Effector CD8-positive, alpha-beta T cell (primary cell): ENCODE results near the gene G0S2.

ENCODE experiments used
- DNase-seq: peaks from one replicate; lab custom pipeline; 2025; lab: John Stamatoyannopoulos, UW

The G0S2 gene

DNA sequence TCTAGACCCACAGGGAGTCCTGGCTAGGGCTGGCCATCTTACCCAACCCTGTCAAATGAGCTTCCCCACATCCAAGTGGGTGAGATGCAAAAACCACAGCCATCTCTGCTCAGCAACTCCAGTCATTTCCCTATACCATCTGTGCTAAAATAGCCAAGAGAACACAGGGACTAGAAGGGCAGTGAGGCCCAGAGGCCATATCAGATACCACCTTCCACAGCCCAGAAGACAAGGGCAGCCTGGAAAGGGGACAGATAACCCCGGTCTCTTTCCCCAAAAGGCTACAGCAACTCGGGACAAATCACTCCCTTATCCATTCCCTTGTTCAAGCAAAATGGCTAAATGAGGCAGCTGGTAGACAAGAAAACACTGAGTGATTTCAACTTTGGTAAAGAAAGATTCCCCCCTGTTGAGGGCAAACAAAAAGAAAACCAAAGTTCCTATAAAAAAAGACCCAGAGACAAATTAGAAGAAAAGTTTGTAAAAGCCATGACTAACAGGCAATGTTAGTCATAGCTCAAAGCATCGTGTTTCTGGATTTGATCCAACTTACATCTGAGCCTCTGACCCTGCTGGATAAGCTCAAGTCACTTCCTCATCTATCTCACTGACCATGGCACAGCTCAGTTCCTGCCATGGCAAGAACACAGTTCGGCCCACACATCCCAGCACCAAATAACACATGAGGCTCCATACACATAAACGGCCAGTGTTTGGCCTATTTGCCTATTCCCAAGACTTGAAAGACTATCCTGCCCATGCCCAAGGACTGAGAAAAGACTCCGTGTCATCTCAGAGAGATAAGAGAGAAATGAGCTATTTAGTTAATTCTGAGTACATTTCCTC is 26.1 kb upstream of the G0S2 start:
- no peak for DNase-seq

DNA sequence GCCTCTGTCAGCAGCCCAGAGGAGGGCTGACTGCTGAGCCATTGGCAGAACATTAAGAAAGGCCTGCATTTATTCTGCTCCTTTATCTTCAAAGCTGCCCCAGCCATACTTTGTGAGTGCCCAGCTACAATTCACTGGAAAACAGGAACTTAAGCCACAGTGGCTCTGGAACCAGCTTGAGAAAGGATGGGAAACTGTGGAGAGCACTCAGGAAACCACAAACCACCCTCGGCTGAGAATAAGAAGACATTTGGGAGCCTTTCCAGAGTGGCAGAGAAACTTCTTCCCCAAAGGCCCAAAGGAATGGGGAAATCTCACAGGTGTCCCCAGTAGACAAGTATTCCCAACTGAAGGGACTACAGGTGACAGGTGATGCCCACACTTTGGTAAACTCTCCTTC is 24.8 kb upstream of the G0S2 start:
- DNase-seq = no peak

DNA sequence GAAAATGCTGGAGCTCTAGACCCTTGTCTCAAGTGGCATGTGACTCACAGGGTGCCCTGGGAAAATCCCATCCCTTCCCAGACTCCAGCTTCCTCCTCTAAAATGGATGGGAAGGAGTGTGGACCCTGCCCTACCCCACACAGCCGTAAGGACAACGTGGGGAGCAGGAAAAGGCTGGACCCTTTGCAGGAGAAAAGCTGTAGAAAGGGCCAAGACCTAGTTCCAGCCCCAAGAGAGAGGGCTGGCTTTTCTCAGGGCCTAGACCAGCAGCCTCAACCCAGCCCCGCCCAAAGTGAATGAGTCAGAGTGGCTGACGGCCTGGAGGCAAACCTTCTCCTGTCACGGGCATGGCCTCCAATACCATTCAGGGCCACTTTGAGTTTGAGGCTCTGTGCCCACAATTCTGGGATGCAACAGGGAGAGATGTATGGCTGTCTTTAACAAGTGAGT is 24.0 kb upstream of the G0S2 start:
- DNase-seq = no peak

DNA sequence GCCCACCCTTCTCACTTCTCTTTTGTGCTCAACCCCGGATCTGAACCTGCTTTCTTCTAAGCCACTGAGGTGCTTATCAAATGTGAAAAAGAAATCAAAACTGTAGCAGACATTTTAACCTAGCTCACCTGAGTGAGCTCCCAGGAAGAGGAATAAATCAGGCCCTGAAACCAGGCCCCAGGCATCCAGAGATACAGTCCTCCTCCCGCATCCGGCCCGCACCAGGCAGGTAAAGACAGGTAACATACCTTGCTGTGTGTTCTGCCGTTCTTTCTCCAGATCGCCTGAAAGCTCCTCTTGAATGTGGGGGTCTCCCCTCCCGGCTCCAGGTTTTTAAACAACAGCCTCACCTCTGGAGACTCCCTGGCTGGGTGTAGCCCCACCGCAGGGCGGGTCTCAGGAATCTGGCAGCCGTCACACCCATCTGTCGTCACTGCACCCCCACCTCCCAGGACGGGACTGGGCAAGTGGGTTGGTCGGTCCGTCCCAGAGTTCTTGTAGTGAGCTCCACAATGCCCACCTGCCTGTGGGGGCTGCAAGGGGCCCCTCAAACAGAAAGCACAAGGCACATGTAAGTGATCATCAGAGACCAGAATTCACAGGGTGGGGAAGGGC is 23.0 kb upstream of the G0S2 start, which contains the start of gene LAMB3:
LAMB3 (minus strand) TSS at position 305 of the 615 bp plus-strand sequence. CDS start 1,481 bp downstream, outside the sequence.
- no peak for DNase-seq

DNA sequence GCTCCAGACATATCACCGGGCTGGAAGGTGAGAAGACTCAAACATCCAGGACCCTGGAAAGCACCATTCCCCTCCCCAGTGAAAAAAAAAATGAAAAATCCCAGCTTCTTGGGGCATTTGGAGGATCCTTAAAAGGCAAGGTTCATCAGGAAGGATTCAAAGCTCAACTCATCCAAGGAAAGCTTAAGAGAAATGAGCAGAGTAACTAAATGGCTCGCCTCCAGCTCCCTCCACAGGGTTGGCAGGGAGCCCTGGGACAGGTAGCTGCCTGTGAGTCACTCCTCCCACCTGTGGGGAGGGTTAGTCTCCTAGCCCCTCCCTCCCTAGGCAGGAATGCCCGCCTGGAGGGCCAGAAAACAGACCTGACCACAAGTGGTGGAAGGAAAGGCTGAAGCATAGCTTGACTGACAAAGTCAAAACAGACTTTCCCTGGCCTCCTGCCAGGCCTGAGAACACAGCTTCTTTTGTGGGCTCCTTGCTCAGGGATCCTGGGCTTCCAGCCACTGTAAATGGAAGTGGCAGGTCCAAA is 22.3 kb upstream of the G0S2 start:
- DNase-seq = no peak

DNA sequence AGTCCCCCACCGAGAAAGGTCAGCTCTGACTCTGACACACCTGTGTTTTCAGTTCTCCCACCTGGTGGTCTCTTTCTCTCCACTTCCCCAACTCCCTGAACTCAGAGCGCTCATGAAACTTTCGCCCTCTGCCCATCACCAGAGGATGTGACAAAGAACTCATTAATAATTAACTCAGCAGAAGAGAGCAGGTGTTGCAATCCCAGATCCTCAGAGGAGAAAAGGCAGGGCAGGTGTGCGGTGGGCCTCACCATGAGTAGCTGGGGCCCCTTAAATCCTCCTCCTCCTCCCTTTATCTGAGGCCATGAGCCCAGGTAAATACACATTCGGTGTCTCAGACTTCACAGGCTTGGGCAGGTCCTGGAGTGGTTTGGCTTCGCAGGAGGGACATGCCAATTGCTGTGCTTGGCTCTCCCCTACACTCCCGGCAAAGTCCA is 21.3 kb upstream of the G0S2 start:
- no peak for DNase-seq

DNA sequence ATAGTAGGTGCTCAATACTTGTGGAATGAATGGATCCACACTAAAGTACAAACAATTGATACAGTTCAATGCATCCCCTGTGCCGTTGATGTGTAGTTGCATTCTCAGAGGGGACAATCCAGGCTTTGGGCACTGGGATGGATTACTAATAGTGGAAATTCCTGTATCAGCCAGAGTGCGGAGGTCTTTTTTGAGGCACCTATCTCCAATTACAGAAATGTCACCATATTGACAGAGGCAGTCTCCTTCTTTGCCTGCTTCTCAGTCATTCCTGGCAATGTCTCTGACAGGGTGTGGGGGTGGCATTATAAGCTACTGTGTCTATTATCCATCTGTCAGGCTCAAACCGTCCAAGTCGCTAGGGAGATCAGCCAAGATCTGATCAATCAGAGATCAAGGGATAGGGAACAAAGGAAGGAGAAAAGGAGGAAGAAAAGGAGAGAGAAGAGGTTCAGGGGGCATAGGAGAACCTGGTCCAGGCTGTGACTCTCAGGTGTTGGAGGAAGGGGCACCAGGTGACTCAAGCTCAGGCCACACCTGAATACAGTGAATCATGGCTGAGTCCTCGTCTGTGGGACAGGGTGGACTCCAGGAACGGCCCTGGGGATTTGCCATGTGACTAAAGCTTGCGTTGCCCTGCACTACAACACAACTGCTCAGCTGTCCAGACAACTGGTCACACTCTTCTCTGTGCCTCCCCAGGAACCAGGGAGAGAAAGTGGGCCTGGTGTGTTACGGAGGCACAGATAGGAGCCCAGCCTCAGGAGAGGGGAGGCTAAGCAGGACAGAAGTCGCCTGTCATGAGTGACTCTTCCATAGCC is 19.6 kb upstream of the G0S2 start:
- no peak for DNase-seq

DNA sequence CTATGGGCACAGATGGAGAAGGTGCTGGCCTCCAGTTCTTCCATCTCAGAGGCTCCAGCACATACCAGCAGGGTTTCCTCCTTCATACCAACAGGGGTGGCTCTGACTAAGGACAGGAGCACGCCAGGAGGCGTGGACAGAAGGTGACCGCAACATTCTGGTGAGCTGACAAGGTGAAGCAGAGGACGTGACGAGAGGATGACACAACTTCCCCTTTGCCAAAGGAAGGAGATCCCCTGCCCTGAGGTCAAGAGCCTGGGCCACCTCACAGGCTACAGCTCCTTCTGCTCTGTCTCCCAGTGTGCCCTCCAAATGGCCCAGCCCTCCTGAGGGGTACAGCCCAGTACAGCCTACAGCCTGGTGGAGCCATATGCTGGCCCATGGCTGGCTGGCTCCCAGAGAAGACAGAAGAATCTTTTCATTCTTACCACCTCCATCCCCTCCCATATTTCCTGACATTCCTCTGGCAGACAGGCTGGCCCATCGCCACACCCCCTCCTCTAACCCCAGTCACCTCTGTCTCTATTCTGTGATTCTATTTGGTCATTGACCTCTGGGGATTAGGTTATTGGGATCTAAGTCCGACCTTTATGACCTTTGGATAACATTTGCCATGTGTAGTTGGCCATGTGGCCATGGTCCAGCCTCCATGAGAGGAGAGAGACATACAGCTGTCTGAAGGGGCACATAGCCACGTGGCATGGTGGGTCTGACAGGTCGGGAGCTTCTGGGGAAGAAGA is 17.9 kb upstream of the G0S2 start:
- DNase-seq = no peak

DNA sequence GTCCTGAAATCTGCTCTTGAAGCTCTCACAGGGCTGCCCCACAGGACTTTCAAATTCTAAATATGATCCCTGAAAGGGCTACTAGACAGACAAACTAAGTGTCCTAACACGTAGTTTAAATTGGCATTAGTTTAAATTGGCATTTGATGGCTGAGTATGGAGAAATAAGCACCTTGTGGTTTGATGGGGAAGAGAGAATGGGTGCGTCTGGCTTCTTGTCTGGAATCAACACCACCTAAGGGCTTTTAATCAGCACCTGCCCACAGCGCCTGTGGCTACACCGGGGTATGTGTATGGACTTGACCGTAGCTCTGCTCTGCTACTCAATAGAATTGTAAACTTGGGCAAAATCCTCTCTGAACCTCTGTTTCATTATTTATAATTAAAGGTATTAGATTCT is 17.3 kb upstream of the G0S2 start:
- no peak for DNase-seq

DNA sequence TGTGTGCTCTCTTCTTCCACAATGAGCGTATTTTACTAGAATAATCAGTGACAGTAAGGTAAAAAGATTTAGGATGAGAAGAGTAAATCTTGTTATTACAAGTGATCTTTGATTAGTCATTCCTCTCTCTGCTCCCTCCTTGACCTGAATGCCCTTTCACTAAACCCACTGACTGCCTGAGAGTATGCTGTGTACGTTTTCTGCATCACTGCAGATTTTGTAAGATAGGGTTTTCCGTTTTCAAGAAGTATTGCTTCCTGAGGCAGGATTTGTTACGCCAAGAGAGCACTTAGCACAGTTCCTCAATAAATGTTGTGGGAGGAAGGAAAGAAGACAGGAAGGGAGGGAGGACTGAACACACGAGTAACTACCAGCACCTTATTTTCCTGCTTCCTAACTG is 15.3 kb upstream of the G0S2 start:
- no peak for DNase-seq

DNA sequence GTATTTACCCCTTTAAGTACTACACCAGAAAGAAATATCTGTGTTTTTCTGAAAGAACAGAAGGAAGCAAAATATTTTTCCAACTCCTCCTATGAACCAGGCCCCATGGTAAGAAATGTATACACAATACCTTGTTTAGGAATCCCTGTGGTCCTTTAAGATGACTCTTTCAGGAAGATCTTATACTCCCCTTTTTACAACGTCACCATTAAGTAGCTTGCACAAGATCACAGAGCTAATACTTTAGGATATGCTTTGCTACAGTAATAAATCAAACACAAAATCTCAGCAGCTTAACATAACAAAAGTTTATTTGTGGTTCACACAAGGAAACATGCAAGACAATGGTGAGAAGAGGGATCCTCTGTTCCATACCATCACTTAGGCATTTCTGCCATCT is 14.1 kb upstream of the G0S2 start:
- no peak for DNase-seq

DNA sequence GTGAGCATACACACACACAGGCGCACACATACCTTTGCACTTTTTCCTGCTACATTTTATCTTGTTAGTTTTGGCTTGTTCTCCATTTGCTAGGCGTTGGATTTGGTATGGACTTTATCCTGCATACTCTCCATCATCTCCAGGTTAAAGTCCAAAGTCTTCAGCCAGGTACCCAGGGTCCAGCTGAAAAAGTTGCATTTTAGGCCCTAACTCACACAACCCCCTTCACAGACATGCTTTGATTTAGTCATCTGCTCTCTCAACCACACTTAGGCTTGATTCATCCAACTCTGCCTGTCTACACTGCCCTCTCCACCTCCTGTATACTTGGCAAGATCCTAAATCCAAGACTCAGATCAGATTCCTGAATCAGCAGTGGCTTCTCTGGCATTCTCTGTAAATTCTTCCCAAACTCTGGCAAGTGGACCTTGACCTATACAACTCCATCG is 12.3 kb upstream of the G0S2 start:
- no peak for DNase-seq

DNA sequence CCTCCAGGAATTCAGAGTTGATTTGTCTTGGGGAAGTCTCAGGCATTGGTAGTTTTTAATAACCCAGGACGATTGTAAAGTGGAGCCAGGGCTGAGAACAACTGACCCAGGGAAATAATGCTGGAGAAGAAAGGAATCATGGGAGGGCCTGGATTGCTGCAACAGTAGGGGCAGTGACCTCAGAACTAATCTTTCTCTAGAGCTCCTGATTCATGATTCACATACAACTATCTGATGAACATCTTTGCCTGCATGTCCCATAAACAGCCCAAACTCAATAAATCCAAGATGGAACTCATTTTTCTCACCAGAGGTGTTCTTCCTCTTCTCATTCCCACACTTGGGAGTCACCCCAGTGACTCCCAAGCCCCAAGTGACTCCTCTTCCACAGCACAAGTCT is 8.1 kb upstream of the G0S2 start:
- DNase-seq = no peak

DNA sequence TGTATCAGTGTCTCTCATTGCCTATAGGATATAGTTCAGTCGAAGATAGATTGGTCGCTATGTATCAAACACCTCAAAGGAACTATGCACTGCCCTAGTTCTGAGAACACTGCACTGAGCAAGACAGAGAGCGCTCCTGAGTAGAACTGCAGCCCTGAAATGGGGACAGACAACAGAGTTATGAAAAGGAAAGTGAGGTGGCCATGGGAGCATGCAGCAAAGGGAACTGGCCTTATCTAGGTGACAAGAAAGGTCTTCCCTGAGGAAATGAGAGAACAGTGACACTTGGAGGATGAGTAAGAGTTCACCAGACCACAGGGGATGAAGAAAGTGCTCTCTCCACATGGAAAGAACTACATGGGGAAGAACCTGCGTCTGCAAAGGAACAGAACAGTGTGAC is 7.5 kb upstream of the G0S2 start:
- DNase-seq = no peak

DNA sequence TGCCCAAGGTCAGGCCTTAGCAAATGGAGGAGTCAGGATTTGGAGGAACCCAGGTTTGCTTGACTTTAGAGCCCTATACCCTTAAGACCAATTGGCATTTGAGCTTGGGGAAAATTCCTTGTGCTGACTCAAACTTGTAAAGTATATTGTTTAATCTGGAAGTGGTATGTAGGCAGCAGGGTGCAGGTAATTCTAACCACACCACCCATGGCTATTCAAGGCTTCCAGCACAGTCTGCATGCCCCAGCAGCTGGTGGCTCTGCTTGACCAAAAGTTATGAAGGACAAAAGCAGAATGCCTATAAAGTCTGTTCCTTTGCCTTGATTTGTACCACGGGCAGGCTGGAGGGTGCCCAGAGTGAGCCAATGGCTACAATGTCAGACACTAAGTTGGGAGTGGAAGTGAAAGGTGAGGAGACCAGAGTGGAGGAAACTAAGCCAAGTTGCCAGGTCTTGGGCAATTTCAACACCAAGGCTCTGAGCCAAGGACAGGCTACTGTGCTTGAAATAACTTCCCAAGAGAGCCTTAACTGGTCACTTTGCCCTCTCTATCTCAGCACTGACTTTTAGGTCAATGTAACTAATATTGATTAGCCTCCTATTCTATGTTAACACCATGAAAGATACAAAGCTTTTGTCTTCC is 4.7 kb upstream of the G0S2 start:
- DNase-seq = no peak

DNA sequence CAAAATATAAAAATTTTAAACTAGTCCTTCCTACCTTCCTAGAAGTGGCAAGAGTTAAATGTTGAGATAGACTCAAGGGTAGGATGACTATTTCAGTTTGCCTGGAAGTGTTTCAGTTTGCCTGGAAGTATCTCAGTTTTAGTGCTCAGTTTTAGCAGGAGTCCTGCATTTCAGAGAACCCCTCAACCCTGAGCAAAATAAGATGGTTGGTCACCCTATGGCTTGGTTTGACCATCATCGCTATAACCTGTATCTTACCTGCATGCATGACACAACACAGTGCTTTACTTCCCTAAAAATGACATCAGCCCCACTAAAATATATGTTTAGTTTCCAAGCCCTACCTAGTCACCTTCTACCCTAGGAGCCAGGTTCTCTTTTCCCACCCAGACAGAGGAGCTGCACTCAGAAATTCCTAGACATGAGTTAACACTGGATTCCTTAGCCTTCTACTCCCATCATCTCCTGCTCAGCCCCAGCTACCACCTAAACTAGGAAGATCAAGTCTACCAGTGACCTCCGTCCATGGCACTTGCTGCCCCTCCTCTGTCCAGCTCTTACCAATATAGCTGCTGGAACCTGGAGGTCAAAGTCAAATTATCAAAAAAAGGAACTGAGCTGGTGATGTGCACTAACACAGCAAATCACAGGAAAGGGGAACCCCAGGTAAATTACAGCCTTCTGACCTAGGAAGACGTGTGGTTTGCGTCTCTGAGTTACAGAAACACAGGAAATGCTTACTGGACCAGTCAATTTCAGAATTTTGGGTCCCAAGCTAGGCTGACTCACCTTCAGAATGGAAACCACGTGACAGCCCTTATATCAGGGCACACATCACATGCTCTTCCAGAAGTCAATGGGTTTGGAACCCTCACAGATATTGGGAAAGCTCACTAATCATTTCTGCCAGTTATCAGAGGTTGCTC is 2.2 kb upstream of the G0S2 start:
- DNase-seq = no peak

DNA sequence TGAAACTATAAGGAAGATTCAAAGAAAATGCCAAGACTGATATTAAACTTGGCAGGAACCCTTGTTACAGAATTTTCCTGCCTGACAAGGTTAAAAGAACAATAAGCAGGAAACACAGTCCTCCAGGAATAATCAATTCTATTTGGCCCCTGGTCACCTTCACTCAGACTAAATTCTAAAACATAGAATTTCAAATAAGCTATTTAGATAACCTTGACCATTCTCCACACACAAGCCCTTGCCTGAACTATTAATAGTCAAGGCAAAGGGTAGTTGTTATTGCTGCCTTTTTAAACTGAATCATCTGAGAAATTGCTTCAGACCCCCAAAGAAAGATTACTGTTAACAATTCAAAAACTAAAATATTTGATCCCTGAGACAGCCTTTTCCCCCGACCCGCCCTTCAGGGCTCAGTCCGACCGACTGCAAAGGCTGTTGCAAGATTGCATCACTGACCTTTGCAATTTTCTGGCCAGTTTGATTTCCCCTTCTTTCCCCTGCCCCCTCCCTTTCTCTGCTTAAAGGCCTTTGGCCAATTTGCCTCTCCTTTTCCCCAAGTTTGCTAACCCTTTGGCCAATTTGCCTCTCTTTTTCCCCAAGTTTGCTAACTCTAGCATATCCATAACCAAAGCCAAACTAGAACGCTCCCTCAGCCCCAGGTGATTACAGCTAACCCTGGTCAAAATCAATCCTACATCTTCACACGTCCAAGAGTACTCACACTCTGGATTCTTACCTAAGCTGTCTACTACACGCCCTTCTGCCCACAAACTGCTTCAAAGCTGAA is 1.4 kb upstream of the G0S2 start:
- no peak for DNase-seq

DNA sequence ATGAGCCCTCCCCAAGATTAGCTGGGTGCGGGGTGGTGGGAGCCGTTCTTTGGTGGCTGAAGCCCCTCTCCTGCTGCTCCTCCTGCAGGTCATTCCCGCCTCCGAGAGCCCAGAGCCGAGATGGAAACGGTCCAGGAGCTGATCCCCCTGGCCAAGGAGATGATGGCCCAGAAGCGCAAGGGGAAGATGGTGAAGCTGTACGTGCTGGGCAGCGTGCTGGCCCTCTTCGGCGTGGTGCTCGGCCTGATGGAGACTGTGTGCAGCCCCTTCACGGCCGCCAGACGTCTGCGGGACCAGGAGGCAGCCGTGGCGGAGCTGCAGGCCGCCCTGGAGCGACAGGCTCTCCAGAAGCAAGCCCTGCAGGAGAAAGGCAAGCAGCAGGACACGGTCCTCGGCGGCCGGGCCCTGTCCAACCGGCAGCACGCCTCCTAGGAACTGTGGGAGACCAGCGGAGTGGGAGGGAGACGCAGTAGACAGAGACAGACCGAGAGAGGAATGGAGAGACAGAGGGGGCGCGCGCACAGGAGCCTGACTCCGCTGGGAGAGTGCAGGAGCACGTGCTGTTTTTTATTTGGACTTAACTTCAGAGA is 448 bp downstream of the G0S2 start:
- DNase-seq = no peak
